Chondrocyte (in vitro differentiated cells): ENCODE results near the gene COL12A1. TPM values are rescaled to one million over a fixed set of nuclear protein-coding genes. Genes with fewer than 3 reads are reported as not detected.

Source experiments
- DNase-seq: peaks from one replicate; pipeline ENCODE4 v3.0.0; 2021; ENCODE audit warnings: mixed read lengths, low spot score
- H3K27ac Mint-ChIP-seq: one replicate; pipeline ENCODE4 v1.8.0; 2021; ENCODE audit warnings: mild to moderate bottlenecking, moderate library complexity, mixed read lengths; ENCODE audit not compliant: unreplicated experiment
- H3K27me3 Mint-ChIP-seq: 2 replicates; pipeline ENCODE4 v1.8.0; 2021; ENCODE audit warnings: low read depth, mixed read lengths
- H3K36me3 Mint-ChIP-seq: 2 replicates; pipeline ENCODE4 v1.8.0; 2021; ENCODE audit warnings: low read depth, mixed read lengths
- H3K4me1 Mint-ChIP-seq: 2 replicates; pipeline ENCODE4 v1.8.0; 2021; ENCODE audit warnings: low read depth, mild to moderate bottlenecking, mixed read lengths
- H3K4me3 Mint-ChIP-seq: one replicate; pipeline ENCODE4 v1.8.0; 2021; ENCODE audit warnings: mild to moderate bottlenecking, moderate library complexity, mixed read lengths; ENCODE audit not compliant: unreplicated experiment
- H3K9me3 Mint-ChIP-seq: 2 replicates; pipeline ENCODE4 v1.8.0; 2021; ENCODE audit warnings: low read depth, mixed read lengths
- total RNA-seq: library from RNA; stranded (reverse); gene quantifications from 3 replicates; pipeline ENCODE4 v1.2.1, GENCODE V29; 2021
- TF ChIP-seq, protein P1 (sequence below): fragments of 200-600 bp; sonication (generic); IDR thresholded peaks from 2 replicates; pipeline ENCODE4 v1.5.0; 2021; ENCODE audit warnings: antibody characterized with exemption, mild to moderate bottlenecking, moderate library complexity

The COL12A1 gene
- total RNA-seq, 1 donor from 2014 or later, result 2,073 TPM

DNA sequence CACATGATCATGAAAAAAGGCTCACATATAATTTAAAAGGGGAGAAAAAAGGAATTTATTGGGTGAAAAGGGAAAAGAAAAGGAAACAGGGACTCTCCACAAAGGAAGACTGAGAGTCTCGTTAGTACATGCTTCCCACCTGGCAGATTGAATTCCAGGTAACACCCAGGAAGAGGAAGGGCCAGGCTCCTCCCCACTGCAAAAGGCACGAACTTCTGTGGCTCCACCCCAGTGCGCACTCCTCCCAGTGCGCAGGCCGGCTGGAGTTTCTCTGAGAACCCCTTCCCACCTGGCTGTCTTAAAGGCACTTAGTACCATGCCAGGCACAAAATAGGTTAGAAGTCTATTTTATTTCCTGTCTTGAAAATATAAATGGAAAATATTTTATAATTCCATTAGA lies 129.8 kb downstream of the COL12A1 start:
- H3K36me3 Mint-ChIP-seq, result peaks cover 20% of the 10 kb centered on the region
- H3K4me3 Mint-ChIP-seq, result no peak overlapping the region
- H3K27me3 Mint-ChIP-seq, result no peaks in the 10 kb centered on the region
- no peak for DNase-seq
- H3K27ac Mint-ChIP-seq, result no peak overlapping the region
- peaks cover 50% of the 10 kb centered on the region for H3K4me1 Mint-ChIP-seq
- peaks cover 2% of the 10 kb centered on the region for H3K9me3 Mint-ChIP-seq
- TF ChIP-seq, protein P1, sequence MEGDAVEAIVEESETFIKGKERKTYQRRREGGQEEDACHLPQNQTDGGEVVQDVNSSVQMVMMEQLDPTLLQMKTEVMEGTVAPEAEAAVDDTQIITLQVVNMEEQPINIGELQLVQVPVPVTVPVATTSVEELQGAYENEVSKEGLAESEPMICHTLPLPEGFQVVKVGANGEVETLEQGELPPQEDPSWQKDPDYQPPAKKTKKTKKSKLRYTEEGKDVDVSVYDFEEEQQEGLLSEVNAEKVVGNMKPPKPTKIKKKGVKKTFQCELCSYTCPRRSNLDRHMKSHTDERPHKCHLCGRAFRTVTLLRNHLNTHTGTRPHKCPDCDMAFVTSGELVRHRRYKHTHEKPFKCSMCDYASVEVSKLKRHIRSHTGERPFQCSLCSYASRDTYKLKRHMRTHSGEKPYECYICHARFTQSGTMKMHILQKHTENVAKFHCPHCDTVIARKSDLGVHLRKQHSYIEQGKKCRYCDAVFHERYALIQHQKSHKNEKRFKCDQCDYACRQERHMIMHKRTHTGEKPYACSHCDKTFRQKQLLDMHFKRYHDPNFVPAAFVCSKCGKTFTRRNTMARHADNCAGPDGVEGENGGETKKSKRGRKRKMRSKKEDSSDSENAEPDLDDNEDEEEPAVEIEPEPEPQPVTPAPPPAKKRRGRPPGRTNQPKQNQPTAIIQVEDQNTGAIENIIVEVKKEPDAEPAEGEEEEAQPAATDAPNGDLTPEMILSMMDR, result no peak

DNA sequence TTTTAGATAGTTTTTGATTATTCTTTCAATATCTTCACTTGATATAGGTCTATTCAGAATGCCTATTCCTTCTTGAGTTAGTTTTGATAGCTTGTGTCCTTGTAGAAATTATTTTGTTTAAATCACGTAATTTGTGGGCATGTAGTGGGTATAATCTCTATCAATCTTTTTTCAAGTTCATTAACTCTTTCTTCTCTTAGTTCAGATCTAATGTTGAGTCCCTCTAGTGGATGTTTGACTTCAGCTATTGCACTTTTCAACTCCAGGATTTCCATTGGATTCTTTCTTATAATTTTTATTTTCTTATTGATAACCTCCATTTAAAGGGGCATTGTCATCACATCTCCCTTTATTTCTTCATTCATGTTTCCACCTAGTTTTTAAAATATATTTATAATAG lies 135.6 kb downstream of the COL12A1 start:
- DNase-seq, result no peak
- Mint-ChIP-seq H3K4me3 (no peak overlapping the region), H3K9me3 (peaks cover 19% of the 10 kb centered on the region), H3K27me3 (no peaks in the 10 kb centered on the region), H3K27ac (no peak overlapping the region), H3K4me1 (peaks cover 35% of the 10 kb centered on the region), H3K36me3 (peaks cover 6% of the 10 kb centered on the region)
- TF ChIP-seq, protein P1, result peak; percentile 61

DNA sequence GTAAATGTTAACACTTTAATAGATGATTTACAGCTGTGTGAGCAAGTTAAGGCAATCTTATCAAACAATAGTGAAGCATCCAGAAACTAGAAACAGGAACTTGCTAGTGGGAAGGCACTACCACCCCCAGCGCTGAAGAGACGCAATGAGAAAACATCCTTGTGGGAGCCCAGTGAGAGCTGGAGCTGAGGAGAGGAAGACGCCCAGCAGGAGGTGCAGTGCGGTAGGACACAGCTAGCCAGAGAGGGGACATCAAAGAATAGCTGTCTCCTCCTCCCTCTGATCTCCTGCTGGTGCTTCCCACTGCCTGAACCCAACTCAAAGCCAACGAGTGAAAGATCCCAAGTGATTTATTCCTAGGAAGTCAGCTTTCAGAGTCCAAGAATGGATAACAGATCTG lies 140.3 kb downstream of the COL12A1 start:
- Mint-ChIP-seq H3K27ac (peak overlapping the region; percentile 57), H3K4me3 (no peak overlapping the region), H3K27me3 (no peaks in the 10 kb centered on the region), H3K36me3 (no peaks in the 10 kb centered on the region), H3K4me1 (peaks cover 53% of the 10 kb centered on the region), H3K9me3 (peaks cover 15% of the 10 kb centered on the region)
- TF ChIP-seq, protein P1, result peak; percentile 60
- no peak for DNase-seq

DNA sequence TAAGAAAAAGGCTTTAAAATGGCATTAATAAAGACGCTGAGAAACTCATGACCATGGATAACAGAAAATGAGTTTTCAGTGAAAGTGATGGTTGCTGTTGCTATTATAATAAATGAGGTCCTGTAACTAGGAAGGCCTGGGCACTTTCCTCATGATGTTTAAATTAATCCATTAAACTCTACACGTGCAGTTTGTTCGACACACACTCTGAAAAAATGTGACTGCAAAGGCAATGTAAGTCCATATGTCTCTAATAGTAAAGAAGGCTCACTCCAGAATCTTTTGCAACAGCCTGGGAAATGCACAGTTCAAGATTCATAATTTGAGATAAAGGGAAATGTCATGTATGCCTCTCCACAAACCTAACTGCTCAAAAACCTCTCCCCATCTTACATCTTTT lies 153.4 kb downstream of the COL12A1 start:
- TF ChIP-seq, protein P1, result no peak
- peaks cover 8% of the 10 kb centered on the region for H3K4me1 Mint-ChIP-seq
- H3K36me3 Mint-ChIP-seq, result peaks cover 4% of the 10 kb centered on the region

DNA sequence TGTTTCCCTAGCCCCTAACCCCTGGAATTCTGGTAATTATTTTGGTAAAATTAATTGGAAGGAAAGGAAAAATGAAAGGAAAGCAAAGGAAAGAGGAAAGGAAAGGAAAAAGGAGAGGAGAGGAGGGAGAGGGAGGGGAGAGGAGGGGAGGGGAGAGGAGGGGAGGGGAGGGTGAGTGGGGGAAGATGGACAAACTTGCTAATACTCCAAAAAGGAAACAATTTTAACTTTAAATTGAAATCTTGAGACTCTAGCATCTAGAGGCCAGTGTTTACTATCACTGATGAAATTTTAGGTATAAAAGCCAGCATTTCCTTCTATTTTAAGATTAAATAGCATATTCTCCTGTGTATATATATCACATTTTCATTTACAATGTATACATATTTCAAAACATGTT lies 156.5 kb downstream of the COL12A1 start:
- peaks cover 10% of the 10 kb centered on the region for H3K4me1 Mint-ChIP-seq
- peaks cover 13% of the 10 kb centered on the region for H3K36me3 Mint-ChIP-seq
- H3K4me3 Mint-ChIP-seq, result no peak overlapping the region
- TF ChIP-seq, protein P1, result no peak
- no peak overlapping the region for H3K27ac Mint-ChIP-seq
- peaks cover 23% of the 10 kb centered on the region for H3K9me3 Mint-ChIP-seq
- no peak for DNase-seq
- H3K27me3 Mint-ChIP-seq, result no peaks in the 10 kb centered on the region

More for the DNA sequence above, 153.4 kb downstream of the COL12A1 start:
- no peak for DNase-seq
- Mint-ChIP-seq H3K27me3 (no peaks in the 10 kb centered on the region), H3K27ac (no peak overlapping the region), H3K9me3 (peaks cover 5% of the 10 kb centered on the region), H3K4me3 (no peak overlapping the region)
